BLaER1 (cell line): ENCODE data around the gene INAFM2.
A peak's percentile ranks its signal among the peaks of the same experiment; 100 is the strongest.

Experiments
- H3K27ac ChIP-seq: shearing (Covaris generic); formaldehyde crosslinking; 2 replicates; pipeline ENCODE4 v1.8.1; 2022
- H3K27me3 ChIP-seq: shearing (Covaris generic); formaldehyde crosslinking; 2 replicates; pipeline ENCODE4 v1.8.1; 2022
- H3K36me3 ChIP-seq: shearing (Covaris generic); formaldehyde crosslinking; 2 replicates; pipeline ENCODE4 v1.8.1; 2022
- H3K4me1 ChIP-seq: shearing (Covaris generic); formaldehyde crosslinking; 2 replicates; pipeline ENCODE4 v1.8.1; 2022
- H3K4me2 ChIP-seq: shearing (Covaris generic); formaldehyde crosslinking; 2 replicates; pipeline ENCODE4 v1.8.1; 2022
- H3K4me3 ChIP-seq: shearing (Covaris generic); formaldehyde crosslinking; 2 replicates; pipeline ENCODE4 v1.8.1; 2022
- H3K9ac ChIP-seq: shearing (Covaris generic); formaldehyde crosslinking; 2 replicates; pipeline ENCODE4 v1.8.1; 2022
- H3K9me3 ChIP-seq: shearing (Covaris generic); formaldehyde crosslinking; 2 replicates; pipeline ENCODE4 v1.8.1; 2022
- H4K20me1 ChIP-seq: shearing (Covaris generic); formaldehyde crosslinking; 2 replicates; pipeline ENCODE4 v1.8.1; 2022
- Cebpa-rat ChIP-seq: shearing (Covaris generic); IDR thresholded peaks from 2 replicates; pipeline ENCODE4 v1.8.1; 2022

INAFM2 gene

GRCh38 chr15:40357246-40357645 lies 33.8 kb downstream of the INAFM2 start:
- no peak for TF ChIP-seq Cebpa-rat
- Histone ChIP-seq H3K27ac (no peak overlapping the region), H3K9me3 (no peaks in the 10 kb centered on the region), H3K27me3 (no peaks in the 10 kb centered on the region), H3K36me3 (no peaks in the 10 kb centered on the region), H3K4me3 (peak overlapping the region; percentile 70; the same call in 1 of the 2 replicates), H3K4me2 (peak overlapping the region; percentile 81), H4K20me1 (peaks cover 59% of the 10 kb centered on the region), H3K9ac (no peak overlapping the region), H3K4me1 (peaks cover 22% of the 10 kb centered on the region)

- H3K4me3 ChIP-seq: peak within 1 kb of the TSS; percentile 70
- H3K4me2 ChIP-seq: peak within 1 kb of the TSS; percentile 81
- no peaks in the 10 kb centered on the region for H3K36me3 ChIP-seq
- no peak within 1 kb of the TSS for H3K27ac ChIP-seq
- H3K9ac ChIP-seq: peak within 1 kb of the TSS; percentile 5; the same call in 1 of the 2 replicates
- no peaks in the 10 kb centered on the region for H3K27me3 ChIP-seq
- no peaks in the 10 kb centered on the region for H3K9me3 ChIP-seq
- peaks cover 59% of the 10 kb centered on the region for H4K20me1 ChIP-seq
- no peak for TF ChIP-seq Cebpa-rat
- peaks cover 22% of the 10 kb centered on the region for H3K4me1 ChIP-seq
These were observed 34.4 kb downstream of the INAFM2 start, which contains the start of gene DISP2 for GRCh38 chr15:40357723-40358470. DISP2 (plus strand) TSS chr15:40358219; CDS start chr15:40358322, 103 bp downstream.

GRCh38 chr15:40358471-40359353 lies 35.2 kb downstream of the INAFM2 start:
- TF ChIP-seq Cebpa-rat: no peak
- Histone ChIP-seq H3K4me3 (peak overlapping the region; percentile 70), H3K9me3 (no peaks in the 10 kb centered on the region), H3K4me2 (peak overlapping the region; percentile 81), H3K36me3 (no peaks in the 10 kb centered on the region), H3K4me1 (peaks cover 22% of the 10 kb centered on the region), H3K27me3 (no peaks in the 10 kb centered on the region), H3K9ac (no peak overlapping the region; the same call in 1 of the 2 replicates), H3K27ac (no peak overlapping the region), H4K20me1 (peaks cover 63% of the 10 kb centered on the region)

GRCh38 chr15:40360015-40360414 lies 36.5 kb downstream of the INAFM2 start:
- Histone ChIP-seq H3K4me1 (peaks cover 13% of the 10 kb centered on the region), H3K27ac (no peak overlapping the region), H3K9me3 (no peaks in the 10 kb centered on the region), H3K36me3 (no peaks in the 10 kb centered on the region), H3K4me2 (no peak overlapping the region), H4K20me1 (peaks cover 53% of the 10 kb centered on the region), H3K9ac (no peak overlapping the region), H3K27me3 (no peaks in the 10 kb centered on the region), H3K4me3 (no peak overlapping the region)
- TF ChIP-seq Cebpa-rat: no peak

GRCh38 chr15:40361640-40362039 lies 38.1 kb downstream of the INAFM2 start:
- no peak overlapping the region for H3K4me3 ChIP-seq
- H3K4me1 ChIP-seq: peaks cover 18% of the 10 kb centered on the region
- peaks cover 53% of the 10 kb centered on the region for H4K20me1 ChIP-seq
- no peak overlapping the region for H3K4me2 ChIP-seq
- H3K9me3 ChIP-seq: no peaks in the 10 kb centered on the region
- H3K9ac ChIP-seq: no peak overlapping the region
- TF ChIP-seq Cebpa-rat: no peak
- H3K27me3 ChIP-seq: no peaks in the 10 kb centered on the region
- no peak overlapping the region for H3K27ac ChIP-seq
- no peaks in the 10 kb centered on the region for H3K36me3 ChIP-seq

GRCh38 chr15:40363611-40364010 lies 40.1 kb downstream of the INAFM2 start:
- Histone ChIP-seq H3K27ac (no peak overlapping the region), H3K36me3 (no peaks in the 10 kb centered on the region), H3K4me3 (no peak overlapping the region), H3K9me3 (no peaks in the 10 kb centered on the region), H3K27me3 (no peaks in the 10 kb centered on the region), H3K4me1 (peaks cover 30% of the 10 kb centered on the region), H3K9ac (no peak overlapping the region), H3K4me2 (no peak overlapping the region), H4K20me1 (peaks cover 41% of the 10 kb centered on the region)
- TF ChIP-seq Cebpa-rat: no peak

GRCh38 chr15:40364251-40364650 lies 40.8 kb downstream of the INAFM2 start:
- H3K4me2 ChIP-seq: no peak overlapping the region

GRCh38 chr15:40365016-40365415 lies 41.5 kb downstream of the INAFM2 start:
- Histone ChIP-seq H3K36me3 (no peaks in the 10 kb centered on the region), H3K4me3 (no peak overlapping the region), H3K27ac (no peak overlapping the region), H3K4me1 (peaks cover 25% of the 10 kb centered on the region), H3K9ac (no peak overlapping the region), H3K9me3 (no peaks in the 10 kb centered on the region), H3K4me2 (no peak overlapping the region), H3K27me3 (no peaks in the 10 kb centered on the region), H4K20me1 (peaks cover 27% of the 10 kb centered on the region)
- TF ChIP-seq Cebpa-rat: no peak

More at GRCh38 chr15:40364251-40364650, 40.8 kb downstream of the INAFM2 start:
- H4K20me1 ChIP-seq: peaks cover 34% of the 10 kb centered on the region
- H3K4me1 ChIP-seq: peaks cover 25% of the 10 kb centered on the region
- H3K4me3 ChIP-seq: no peak overlapping the region
- no peaks in the 10 kb centered on the region for H3K9me3 ChIP-seq
- no peak overlapping the region for H3K9ac ChIP-seq
- no peaks in the 10 kb centered on the region for H3K27me3 ChIP-seq
- TF ChIP-seq Cebpa-rat: no peak
- H3K36me3 ChIP-seq: no peaks in the 10 kb centered on the region
- H3K27ac ChIP-seq: no peak overlapping the region

- Histone ChIP-seq H4K20me1 (peaks cover 18% of the 10 kb centered on the region), H3K36me3 (no peaks in the 10 kb centered on the region), H3K9ac (no peak overlapping the region), H3K4me2 (peak overlapping the region; percentile 97; the same call in 1 of the 2 replicates), H3K4me1 (peaks cover 25% of the 10 kb centered on the region), H3K27ac (no peak overlapping the region), H3K27me3 (no peaks in the 10 kb centered on the region), H3K9me3 (no peaks in the 10 kb centered on the region), H3K4me3 (no peak overlapping the region)
- no peak for TF ChIP-seq Cebpa-rat
These were observed 42.3 kb downstream of the INAFM2 start for GRCh38 chr15:40365624-40366456.
